Psoas muscle (tissue), 8 donors: ENCODE measurements around the gene PRKAR2A. TPM values are rescaled to one million over a fixed set of nuclear protein-coding genes. Genes with fewer than 3 reads are reported as not detected.
"Not testable (repeated sequence)": the region's sequence is repeated elsewhere in the genome, so short reads cannot be mapped to it uniquely, and the experiment has no call there.

Experiments used
- ATAC-seq, 4 donors: fragments of 200-7000 bp; cut with Tn5 transposase; one replicate each; pipeline ENCODE4 v1.9.1; 2020; ENCODE audit warnings: moderate library complexity in 3 of 4, mild to moderate bottlenecking in 2 of 4
- DNase-seq, 2 donors: peaks; one replicate each; pipeline ENCODE4 v3.0.0-alpha.2; 2020
- H3K27ac ChIP-seq: fragments of 200-600 bp; one replicate; pipeline ENCODE4 v1.8.0; 2022
- H3K27me3 ChIP-seq, 3 donors: fragments of 200-600 bp in 1 of 3; one replicate each; pipeline versions ENCODE4 v1.6.1 to v1.8.0; 2013 to 2022; ENCODE audit warnings: low read length in 2 of 3, mild to moderate bottlenecking in 2 of 3, moderate library complexity in 1 of 3; ENCODE audit not compliant: insufficient read depth in 3 of 3
- H3K36me3 ChIP-seq, 2 donors: fragments of 200-600 bp in 1 of 2; one replicate each; pipeline versions ENCODE4 v1.6.1 to v1.8.0; 2013 to 2022; ENCODE audit warnings: low read depth in 1 of 2, mild to moderate bottlenecking in 1 of 2, moderate library complexity in 1 of 2; ENCODE audit not compliant: insufficient read depth in 1 of 2
- H3K4me1 ChIP-seq: fragments of 200-600 bp; one replicate; pipeline ENCODE4 v1.8.0; 2022
- H3K4me3 ChIP-seq: fragments of 200-600 bp; one replicate; pipeline ENCODE4 v1.8.0; 2022; ENCODE audit warnings: mild to moderate bottlenecking
- H3K9me3 ChIP-seq: fragments of 200-600 bp; one replicate; pipeline ENCODE4 v1.8.0; 2022
- CTCF ChIP-seq: fragments of 200-600 bp; IDR thresholded peaks from one replicate; pipeline ENCODE4 v1.8.0; 2022; ENCODE audit warnings: antibody characterized with exemption
- WGBS, 3 donors: extraction: QIAGEN DNeasy Blood & Tissue Kit; methylation state at CpG; one replicate each; pipeline versions ENCODE4 v1.1.6 to v1.1.7; 2013; 5-methylcytosine and 5-hydroxymethylcytosine counted together
- intact Hi-C, 2 donors: fragments of 100-400 bp; cut with DNase I; formaldehyde crosslinking; loops; one replicate each; pipeline versions ENCODE4 v1.11.0 to v1.14.2; 2022
- polyA plus RNA-seq, 3 donors: library from polyadenylated mRNA; stranded (reverse); fragments of 200-250 nt; gene quantifications; one replicate each; pipeline ENCODE4 v1.2.3, GENCODE V29; 2013
- total RNA-seq, 4 donors: library from RNA; stranded (reverse); fragmentation: NEBNext Ultra II Directional in 2 of 4; extraction: Animal tissue kit (Norgen Biotek cat#: 25700) in 2 of 4; gene quantifications; one replicate each; pipeline versions ENCODE4 v1.2.1 to v1.2.4, GENCODE V29; 2021 to 2023
- donor health status: healthy with polysubstance abuse.
- donor health status: DM: no; HTN: no; CAD: no; lungs with moderate emphysema.
- donor health status: Bipolar disorder and iron deficiency.
- donor health status: healthy.
- donor health status: DM: yes; HTN: yes; CAD: no.
- donor health status: DM: no; HTN: no; CAD: no.
- donor health status: DM: no; HTN: no; CAD: no.
- donor health status: DM: yes; HTN: yes; CAD: no.

PRKAR2A gene
- total and polyA plus RNA-seq, 7 donors, result 24.3 to 126 (median 92.5) TPM

GRCh38 chr3:48835650-48836366 lies 11.9 kb downstream of the PRKAR2A start:
- H3K27me3 ChIP-seq, result no peaks in the 10 kb centered on the region
- peaks cover 0 to 6% of the 10 kb centered on the region in 2 donors for H3K36me3 ChIP-seq
- H3K4me1 ChIP-seq, result peaks cover 10% of the 10 kb centered on the region
- no peak overlapping the region for H3K4me3 ChIP-seq
- H3K27ac ChIP-seq, result no peak overlapping the region
- 63 to 77% (median 74%) methylated on average over 11 of the region's 11 CpGs for WGBS, 3 donors
- DNase-seq, result no peak
- peak in 2 of 4 donors; percentile 66 to 80 for ATAC-seq
- no peaks in the 10 kb centered on the region for H3K9me3 ChIP-seq
- TF ChIP-seq CTCF, result no peak
- intact Hi-C loops, result no loop called here

DNA sequence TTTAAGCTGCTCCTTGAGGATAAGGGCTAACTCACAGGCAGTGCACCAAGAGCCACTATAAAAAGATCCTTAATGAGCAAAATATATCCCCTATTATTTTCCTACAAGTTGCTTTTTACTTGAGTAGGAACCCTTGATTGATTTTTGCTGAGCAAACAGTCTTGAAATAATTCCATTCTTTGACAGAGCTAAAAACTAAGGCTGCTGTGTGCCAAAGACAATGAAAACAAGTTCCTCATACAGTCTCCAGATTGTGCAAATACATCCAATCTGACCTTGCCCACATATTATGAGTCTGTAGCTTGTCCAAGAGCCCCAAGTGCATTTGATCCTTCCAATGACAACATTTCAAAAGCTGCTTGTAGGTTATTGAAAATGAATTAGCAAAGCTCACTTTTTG lies 15.0 kb downstream of the PRKAR2A start:
- Histone ChIP-seq H3K27me3 (no peaks in the 10 kb centered on the region), H3K9me3 (no peaks in the 10 kb centered on the region), H3K27ac (no peak overlapping the region), H3K36me3 (no peaks in the 10 kb centered on the region), H3K4me3 (no peak overlapping the region), H3K4me1 (peaks cover 4% of the 10 kb centered on the region)
- TF ChIP-seq CTCF, result no peak
- intact Hi-C loops, result no loop called here
- DNase-seq, result no peak
- no peak for ATAC-seq

GRCh38 chr3:48830715-48831114 lies 17.0 kb downstream of the PRKAR2A start:
- no peaks in the 10 kb centered on the region for H3K36me3 ChIP-seq
- no peak for DNase-seq
- 68 to 73% (median 71%) methylated on average over 6 of the region's 6 CpGs for WGBS, 3 donors
- H3K9me3 ChIP-seq, result no peaks in the 10 kb centered on the region
- peak in 3 of 4 donors; percentile 54 to 83 (median 67) for ATAC-seq
- no peak overlapping the region for H3K27ac ChIP-seq
- intact Hi-C loops, result no loop called here
- peaks cover 13% of the 10 kb centered on the region for H3K4me1 ChIP-seq
- H3K4me3 ChIP-seq, result no peak overlapping the region
- no peak for TF ChIP-seq CTCF
- H3K27me3 ChIP-seq, result no peaks in the 10 kb centered on the region

GRCh38 chr3:48829525-48829924 lies 18.1 kb downstream of the PRKAR2A start:
- H3K27ac ChIP-seq, H3K4me3 ChIP-seq, H3K36me3 ChIP-seq, DNase-seq, H3K9me3 ChIP-seq, H3K27me3 ChIP-seq, ATAC-seq, intact Hi-C loops: not testable (repeated sequence)
- H3K4me1 ChIP-seq, result peaks cover 13% of the 10 kb centered on the region
- 95 to 97% (median 96%) methylated on average over 11 of the region's 11 CpGs for WGBS, 3 donors

DNA sequence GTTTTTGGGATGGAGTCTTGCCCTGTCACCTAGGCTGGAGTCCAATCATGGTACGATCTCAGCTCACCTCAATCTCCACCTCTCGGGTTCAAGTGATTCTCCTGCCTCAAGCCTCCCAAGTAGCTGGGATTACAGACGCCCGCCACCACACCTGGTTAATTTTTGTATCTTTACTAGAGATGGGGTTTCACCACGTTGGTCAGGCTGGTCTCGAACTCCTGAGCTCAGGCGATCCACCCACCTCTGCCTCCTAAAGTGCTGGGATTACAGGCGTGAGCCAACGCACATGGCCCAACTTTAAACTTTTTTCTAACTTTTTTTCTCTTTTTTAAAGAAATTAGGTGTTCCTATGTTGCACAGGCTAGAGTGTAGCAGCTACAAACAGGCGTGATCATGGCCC lies 19.8 kb downstream of the PRKAR2A start:
- H3K27ac ChIP-seq, intact Hi-C loops, H3K9me3 ChIP-seq, H3K36me3 ChIP-seq, DNase-seq, H3K4me3 ChIP-seq, ATAC-seq, H3K27me3 ChIP-seq: not testable (repeated sequence)
- WGBS, 3 donors, result 90 to 99% (median 97%) methylated on average over 10 of the region's 10 CpGs
- H3K4me1 ChIP-seq, result peaks cover 11% of the 10 kb centered on the region

DNA sequence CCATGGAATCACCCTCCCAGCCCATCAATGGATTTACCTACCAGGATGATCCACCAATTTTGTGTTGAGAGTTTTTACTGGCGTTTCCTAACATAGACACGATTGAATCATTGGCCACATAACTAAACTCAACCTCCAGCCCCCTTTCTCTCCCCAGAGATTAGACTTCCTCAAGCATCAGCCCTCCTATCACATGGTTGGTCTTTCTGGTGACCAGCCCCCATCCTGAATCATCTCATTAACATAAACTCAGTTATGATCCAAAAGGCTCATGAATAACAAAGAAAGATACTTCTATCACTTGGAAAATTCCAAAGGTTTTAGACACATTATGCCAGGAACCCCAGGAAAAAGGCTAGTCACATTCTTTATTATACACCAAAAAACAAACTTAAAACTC lies 21.2 kb downstream of the PRKAR2A start:
- Histone ChIP-seq H3K4me1 (peaks cover 11% of the 10 kb centered on the region), H3K4me3 (no peak overlapping the region), H3K9me3 (no peaks in the 10 kb centered on the region), H3K36me3 (no peaks in the 10 kb centered on the region), H3K27ac (no peak overlapping the region), H3K27me3 (no peaks in the 10 kb centered on the region)
- TF ChIP-seq CTCF, result no peak
- ATAC-seq (no peak), DNase-seq (no peak)
- WGBS, 3 donors, result 58 to 63% (median 60%) methylated on average over 2 of the region's 2 CpGs
- intact Hi-C loops, result no loop called here
